GM19324 (cell line): ENCODE data around the gene RAP1GAP2.

Experiments
- ATAC-seq: cut with Tn5 transposase; IDR thresholded peaks from one replicate; pipeline ENCODE4 v1.9.1; 2021; ENCODE audit warnings: mild to moderate bottlenecking, moderate library complexity; ENCODE audit not compliant: unreplicated experiment, low FRiP score

The RAP1GAP2 gene

DNA sequence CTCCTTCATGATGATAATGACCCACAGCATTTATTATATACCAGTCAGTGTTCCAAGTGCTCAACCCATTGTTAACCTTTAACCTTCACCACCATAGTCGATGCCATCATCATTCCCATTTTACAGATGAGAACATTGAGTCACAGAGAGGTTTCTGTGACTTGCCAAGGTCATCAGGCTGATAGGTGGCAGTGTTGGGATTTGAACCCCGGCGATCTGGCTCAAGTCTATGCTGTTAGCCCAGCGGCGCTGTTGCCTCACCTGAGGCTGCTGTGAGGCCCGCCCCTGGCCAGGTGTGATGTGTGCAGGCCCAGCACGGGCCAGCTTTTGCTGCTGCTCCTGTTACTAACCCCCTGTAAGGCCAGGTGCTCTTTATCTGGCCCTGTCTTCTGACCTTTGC is 166.0 kb downstream of the RAP1GAP2 start:
- ATAC-seq = no peak

DNA sequence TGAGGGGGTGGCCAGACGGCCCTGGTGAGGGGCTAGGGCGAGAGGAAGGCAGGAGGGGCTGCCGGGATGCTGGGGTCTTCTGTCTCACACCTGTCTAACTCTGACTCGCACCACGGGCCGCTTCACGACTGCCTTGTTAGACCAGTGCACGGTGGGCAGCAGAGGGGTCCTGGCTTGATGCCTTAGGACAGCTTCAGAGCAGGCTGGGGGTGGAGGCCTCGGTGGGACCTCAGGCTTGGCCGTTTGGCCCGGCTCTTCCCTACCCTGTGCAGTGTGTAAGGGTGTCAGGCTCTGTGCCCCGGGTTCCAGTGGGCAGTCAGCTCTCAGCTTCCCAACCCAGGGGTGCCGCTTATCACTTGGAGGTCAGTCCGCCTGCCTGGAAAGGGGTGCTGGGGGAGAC is 166.5 kb downstream of the RAP1GAP2 start:
- ATAC-seq = no peak

DNA sequence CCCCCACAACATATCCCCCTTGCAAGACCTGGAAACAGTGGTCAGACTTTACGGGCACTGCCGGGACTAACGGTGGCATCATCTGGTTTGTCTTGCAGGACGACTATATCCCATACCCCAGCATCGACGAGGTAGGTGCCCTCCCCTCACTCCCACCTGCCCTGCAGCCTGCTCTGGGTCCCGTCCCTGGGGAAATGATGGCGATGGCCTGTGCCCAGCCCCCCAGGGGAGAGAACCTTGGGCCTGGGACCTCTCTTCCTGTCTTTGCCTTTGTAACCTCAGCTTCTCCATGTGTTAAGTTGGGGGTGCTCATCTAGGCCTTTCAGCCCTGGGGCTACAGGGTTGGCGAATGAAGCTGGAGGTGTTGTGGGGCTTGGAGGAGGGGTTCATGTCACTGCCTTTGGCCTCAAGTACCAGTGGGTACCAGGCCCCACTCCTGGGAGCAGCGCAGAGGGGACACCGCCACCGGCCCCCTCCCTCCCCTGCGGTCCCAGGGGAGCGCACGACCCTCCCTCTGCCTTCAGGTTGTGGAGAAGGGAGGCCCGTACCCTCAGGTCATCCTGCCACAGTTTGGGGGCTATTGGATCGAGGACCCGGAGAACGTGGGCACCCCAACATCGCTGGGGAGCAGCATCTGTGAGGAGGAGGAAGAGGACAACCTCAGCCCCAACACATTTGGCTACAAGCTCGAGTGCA is 167.2 kb downstream of the RAP1GAP2 start:
- no peak for ATAC-seq

DNA sequence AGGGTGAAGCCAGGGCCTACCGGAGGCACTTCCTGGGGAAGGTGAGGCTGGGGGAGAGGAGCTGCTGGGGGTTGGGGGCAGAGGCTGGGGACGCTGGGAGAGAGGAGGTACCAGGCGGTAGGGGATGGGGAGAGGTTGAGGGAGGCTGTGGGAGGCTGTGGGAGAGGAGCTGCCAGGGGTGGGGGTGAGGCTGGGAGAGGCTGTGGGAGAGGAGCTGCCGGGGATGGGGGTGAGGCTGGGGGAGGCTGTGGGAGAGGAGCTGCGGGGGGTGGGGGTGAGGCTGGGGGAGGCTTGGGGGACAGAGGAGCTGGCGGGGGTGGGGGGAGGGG is 167.8 kb downstream of the RAP1GAP2 start:
- ATAC-seq = no peak

DNA sequence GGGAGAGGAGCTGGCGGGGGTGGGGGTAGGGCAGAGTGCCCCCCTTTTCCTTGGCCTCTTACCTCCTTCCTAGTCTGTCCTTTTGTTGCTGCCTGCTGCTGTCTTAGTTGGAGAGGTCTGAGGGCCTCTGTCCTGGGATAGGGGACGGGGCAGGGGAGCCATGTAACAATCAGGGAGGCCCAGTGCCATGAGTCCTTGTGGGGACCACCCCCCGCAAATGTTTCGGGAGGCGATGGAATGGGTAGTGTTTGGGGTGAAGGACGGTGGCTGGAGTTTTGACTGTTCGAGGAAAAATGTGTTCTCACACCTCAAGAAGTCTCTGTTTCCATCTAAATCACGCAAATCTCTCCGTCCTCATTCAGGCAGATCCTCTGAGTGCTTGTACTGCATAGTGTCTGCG is 168.1 kb downstream of the RAP1GAP2 start:
- ATAC-seq = no peak

DNA sequence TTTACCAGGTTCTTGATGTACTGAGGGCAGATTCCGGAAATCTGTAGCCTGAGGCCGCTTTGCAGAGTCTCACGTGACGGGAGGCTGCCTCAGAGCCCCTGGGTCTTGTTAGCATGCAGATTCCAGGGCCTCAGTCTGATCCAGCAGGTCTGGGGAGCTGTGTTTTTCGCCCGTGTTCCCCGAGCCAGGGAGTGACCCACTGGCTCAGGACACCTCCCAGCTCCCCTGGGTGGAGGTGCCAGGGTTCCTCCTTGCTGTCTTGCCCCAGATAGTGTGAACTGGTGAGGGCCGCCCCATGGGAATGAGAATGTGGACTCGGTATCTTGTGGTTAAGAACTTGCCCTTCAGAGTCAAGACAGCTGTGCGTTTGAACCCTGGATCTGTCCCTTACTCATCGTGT is 168.6 kb downstream of the RAP1GAP2 start:
- no peak for ATAC-seq

DNA sequence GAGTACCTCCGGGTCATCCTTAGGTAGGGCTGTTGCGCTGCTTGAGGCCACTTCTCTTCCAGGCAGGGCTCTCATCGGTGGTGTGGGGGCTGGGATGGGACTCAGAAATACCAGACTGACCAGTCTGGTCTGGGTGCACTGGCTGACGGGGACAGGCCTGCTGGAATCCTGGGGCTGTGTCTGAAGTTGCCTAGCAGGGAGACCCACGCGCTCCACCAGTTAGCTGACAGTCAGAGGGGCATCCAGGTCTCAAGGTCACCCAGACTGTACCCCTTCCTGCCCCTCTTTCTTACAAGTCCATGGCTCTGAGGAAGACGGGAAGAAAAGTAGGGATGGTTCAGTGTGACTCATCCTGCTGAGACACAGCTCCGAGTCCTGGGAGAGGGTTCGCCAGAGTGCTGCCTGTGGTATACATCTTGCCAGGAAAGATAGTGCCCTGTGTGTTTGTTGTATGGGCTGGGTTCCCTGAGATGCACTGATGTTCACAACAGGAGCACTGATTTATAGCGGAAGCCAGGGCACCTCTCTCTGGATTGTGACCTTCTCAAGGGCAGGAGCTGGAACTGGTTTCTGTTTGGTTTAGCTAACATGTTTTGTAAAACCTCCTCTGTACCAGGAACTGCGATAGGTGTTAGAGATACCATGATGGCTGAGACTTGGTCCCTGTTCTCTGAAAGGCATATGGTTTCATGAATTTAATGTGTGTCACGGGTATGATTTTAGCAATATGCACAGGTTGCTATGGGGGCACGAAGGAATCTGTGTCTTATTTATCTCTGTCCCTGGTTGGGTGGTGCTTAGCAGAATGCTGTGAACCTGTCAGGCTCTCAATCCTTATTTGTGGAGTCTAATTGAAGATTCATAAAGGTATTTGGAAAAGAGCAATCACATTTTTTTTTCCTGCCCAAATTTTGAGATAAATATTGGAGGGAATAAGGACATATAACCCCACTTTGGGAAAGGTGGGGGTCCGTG is 169.7 kb downstream of the RAP1GAP2 start:
- ATAC-seq = no peak

DNA sequence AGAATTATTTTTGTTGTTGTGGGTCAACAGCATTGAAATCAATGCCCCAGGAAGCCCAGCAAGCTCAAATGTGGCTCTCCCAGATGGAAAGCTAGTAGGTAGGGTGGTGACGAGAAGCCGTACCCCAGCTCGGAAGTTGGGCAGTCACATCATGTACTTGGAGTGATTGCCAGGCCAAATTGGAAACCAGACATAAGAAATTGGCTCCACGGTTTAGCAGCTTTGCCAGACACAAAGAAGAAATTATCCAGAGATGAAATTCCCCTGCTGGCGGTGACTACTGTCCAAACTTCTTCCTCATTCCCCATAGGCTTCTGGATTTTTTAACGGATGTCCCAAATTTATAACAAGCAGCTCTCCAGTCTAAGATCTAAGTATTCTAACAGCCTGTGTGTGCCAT is 171.3 kb downstream of the RAP1GAP2 start:
- no peak for ATAC-seq

DNA sequence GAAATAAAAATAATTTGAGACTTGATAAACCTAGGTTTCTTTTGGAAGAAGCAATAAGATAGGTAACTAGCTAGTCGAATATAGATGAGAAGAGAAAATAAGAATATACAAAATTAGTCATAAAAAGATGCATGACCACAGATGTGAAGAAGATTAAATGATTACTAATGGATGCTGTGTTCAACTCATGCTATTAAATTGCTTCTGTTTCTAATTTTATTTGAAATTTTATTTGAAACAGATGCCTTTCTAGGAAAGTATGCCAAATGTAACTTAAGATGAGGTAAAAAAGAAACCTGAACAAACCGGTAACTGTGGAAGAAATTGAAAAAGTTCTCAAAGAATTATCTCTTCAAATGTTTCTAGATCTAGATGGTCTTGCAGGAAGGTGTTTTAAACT is 175.6 kb downstream of the RAP1GAP2 start:
- no peak for ATAC-seq

DNA sequence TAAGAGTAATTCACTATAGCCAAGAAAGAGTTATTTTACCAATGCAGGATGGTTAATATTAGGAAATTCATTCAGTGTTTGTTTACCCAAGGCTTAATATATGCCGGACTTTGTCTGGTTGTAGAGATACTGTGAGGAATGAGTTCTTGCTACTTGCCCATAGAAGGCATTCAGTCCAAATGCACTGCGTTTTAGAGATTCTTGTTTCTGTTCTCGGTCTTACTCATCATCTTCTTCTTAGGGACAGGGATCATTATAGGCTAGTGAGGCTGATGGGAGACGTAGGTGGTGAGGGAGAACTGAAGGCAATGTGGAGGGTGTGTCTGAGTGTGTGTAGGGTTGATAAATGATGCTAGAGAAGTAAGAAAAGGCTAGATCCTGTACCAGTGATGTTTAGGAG is 176.5 kb downstream of the RAP1GAP2 start:
- ATAC-seq = no peak

DNA sequence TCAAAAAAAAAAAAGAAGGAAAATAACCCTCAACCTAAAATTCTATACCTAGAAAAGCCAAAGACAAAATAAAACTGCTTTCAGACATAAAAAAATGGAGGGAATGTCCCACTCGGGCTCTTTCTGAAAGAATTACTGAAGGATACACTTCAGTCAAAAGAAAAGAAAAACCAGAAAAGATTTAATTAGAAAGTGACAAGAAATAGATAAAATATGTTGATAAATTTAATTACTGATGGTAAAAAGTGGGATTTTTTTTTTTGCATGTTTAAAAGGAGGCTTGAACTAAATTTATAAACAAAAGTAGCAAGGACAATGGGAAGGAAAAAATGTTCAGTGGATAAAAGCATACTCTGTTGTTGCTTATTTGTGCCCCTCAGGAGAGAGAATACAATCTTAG is 178.1 kb downstream of the RAP1GAP2 start:
- ATAC-seq = no peak

DNA sequence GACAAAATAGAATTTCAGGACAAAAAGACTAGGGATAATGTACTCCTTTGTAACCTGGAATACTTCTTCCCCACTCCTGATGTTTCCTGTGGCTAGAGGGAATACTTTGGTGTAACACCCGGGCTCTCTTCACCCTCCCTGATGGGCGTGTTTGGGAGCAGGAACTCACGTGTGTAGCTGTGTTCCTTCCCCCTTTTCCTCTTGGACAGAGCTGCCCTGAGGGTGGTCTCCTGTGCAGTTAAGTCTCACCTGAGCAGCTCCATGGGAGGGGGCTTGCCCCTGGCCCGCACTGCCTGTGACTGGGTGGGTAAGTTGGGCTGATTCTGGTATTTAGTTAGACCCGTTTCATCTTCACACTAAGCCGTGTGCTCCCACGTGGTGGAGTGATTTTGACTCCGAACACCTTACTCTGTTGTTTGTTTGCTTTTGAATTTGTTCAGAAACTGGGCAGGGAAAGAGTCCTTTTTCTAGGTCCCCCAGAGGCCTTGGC is 179.3 kb downstream of the RAP1GAP2 start:
- no peak for ATAC-seq

DNA sequence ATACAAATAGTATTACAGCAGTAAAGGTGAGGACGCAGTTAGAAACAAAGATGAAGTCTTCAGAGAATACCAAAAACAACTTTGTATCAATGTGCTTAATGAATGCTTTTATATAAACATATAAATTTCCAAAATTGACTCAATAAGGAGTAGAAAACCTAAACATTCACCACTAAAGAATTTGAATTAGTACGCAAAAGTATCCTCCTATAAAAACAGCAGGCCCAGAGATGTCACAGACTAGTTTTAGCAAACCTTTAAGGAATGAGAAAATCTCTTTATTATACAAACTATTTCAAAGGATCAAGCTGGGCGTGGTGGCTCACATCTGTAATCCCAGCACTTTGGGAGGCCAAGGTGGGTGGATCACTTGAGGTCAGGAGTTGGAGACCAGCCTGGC is 180.9 kb downstream of the RAP1GAP2 start:
- no peak for ATAC-seq

DNA sequence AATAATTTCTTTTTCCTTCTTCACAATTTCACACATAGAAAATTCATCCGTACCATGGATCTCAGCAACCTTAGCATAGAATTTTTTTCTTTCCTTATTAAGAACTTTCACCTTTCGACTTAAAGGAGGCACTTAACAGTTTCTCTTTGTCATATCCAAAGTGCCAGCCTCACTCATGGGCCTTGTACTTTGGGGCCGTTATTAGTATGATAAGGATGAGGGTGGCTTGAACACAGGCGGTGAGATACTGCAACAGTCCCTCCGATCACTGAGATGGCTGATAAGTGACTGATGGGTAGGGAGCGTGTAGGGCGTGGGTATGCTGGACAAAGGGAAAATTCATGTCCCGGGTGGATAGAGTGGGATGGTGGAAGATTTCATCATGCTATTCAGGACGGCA is 181.9 kb downstream of the RAP1GAP2 start:
- ATAC-seq = no peak

DNA sequence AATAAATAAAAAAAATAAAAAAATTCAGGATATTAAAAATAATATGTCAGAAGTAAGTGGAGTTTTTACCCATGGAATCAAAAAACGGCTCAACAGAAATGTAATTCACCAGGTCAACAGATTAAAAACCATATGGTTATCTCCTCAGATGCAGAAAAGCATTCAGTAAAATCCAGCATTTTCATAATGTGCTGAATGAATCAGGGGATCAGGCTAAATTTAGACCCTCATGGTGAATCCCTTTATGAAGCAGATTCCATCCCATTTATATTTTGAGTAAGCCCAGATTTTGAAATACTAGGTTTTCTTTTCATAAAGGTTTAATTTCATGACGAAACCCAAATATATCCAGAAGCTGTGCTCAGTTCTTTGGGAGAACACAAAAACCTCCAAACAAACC is 182.8 kb downstream of the RAP1GAP2 start:
- no peak for ATAC-seq

DNA sequence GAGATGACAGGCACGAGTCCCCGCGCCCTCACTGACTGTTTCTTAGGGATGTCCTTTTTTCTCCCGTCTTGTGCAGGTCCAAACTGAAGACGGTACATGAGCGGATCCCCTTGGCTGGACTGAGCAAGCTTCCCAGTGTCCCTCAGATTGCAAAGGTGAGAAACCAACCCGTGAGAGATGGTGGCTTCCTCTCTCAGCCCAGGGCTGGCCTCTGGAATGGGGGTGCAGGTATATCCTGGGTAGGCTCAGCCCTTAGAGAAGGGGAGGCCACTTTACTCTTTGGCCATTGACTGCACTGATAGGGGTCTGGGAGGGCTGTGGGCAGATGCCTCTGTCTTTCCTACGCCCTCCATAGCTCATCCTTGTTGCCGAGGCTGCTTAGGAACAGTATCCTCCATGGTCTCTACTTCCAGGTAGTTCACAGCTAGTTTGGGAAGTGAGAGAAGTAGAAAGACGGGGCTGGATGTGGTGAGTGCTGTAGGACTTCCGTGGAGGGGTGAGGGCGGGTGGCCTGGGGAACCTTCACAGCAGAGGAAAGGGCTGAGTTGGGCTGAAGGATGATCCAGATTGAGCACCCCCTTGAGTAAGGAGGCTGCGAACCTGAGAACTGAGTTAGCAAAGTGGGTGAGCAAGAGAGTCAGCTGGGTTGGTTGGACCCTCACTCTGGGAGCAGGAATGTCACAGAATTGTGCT is 184.1 kb downstream of the RAP1GAP2 start:
- ATAC-seq = no peak

DNA sequence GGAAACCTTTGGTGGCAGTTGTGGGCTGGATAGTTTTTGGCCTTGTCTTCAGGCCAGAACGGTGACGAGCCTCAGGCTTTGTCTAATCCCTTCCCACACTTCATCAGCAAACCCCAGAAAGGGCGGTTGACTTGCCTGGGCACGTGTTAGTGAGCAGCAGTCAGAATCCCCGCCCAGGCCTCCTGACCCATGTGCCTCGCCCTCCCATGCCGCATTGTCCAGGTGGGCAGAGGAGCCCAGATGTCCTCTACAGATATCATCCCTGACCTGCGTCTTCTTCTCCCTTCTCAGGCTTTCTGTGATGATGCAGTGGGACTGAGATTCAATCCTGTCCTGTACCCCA is 184.6 kb downstream of the RAP1GAP2 start:
- no peak for ATAC-seq

DNA sequence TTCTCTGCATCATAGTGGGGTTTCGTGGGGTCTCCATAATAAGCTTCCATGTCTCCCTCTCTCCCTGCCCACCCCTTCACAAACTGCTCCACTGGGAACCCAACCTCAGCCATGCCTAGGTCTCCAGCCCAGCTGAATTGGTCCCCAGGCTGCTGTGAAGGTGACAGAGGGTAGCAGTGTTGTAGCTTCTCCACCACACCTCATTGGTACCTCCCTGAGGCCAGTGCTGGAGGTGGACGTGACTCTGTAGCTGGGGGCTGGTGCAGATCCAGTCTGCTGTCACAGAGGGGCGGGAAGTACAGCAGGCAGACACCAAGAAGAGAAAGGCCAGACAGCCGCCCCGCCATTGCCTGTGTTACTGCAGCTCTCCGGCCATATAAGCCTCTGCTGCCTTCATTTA is 185.1 kb downstream of the RAP1GAP2 start:
- ATAC-seq = no peak

DNA sequence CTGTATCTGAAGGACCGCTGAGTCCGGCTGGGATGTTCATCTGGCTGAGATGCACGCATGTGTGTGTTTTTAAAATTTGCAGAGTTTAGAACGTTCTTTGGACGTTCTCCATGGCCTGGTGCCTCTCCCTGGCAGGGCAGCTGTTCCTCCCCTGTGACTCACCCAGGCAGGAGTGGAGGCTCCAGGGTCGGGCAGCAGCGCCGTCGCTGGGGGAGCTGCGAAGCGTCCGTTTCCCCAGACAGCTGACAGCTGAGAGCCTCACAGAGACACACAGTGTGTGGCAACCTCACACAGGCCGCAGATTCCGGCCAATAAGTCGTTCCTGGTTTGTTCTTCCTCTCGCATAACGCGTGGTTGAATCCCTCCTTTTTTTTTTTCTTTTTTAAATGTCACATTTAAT is 186.6 kb downstream of the RAP1GAP2 start:
- no peak for ATAC-seq

DNA sequence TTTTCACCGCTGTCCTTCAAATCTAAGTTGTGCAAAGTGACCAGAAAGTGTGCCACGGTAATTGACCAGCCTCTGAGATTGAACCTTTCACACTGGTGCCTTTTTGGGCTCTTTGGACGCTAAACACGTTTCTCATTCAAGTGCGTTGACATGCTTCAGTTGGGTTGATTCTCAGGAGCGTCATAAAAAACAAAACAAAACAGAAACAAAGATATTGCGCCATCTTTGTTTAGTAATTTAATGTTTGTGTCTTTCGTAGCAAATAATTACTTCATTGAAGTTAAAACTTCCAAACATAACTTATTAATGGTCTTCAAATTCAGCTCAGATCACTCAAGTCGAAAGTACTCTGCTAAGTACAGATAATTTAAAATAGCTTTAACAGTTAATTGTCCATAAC is 187.0 kb downstream of the RAP1GAP2 start:
- no peak for ATAC-seq

DNA sequence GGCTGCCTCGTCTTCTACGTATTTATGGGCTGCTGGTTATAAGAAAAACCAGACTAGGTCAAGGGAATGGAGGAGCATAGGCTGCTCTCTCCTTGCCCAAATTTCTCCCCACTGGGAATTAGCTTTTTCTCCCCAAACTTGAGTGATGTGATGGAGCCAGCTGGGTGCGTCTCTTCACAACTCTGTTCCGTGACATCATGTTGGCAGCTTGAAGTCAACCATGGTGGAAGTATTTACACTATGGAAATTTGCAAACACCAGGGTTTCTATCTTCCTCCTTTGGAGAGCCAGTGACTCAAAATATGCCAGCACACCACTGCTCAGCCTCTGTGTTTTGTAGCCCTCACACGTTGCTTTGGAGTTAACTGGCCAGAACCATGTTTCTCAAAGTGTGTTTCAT is 189.1 kb downstream of the RAP1GAP2 start:
- no peak for ATAC-seq
